HL-60 (cell line): ENCODE measurements around the gene EDC3.

Experiments
- DNase-seq, 2 experiments: peaks; one replicate each; pipeline ENCODE4 v3.0.0-alpha.2; 2010 to 2020; ENCODE audit warnings: low read depth in 1 of 2, low spot score in 1 of 2
- H3K27ac ChIP-seq: fragments of 250-450 bp; sonication (Bioruptor Pico); replicated peaks from 2 replicates; pipeline ENCODE4 v1.5.1; 2020; ENCODE audit warnings: mild to moderate bottlenecking, moderate library complexity
- H3K27me3 ChIP-seq: fragments of 250-450 bp; sonication (Bioruptor Pico); 2 replicates; pipeline ENCODE4 v1.5.1; 2021; ENCODE audit warnings: mild to moderate bottlenecking, moderate library complexity; ENCODE audit not compliant: insufficient read depth, poor library complexity, severe bottlenecking
- H3K4me3 ChIP-seq: replicated peaks from 2 replicates; pipeline ENCODE4 v1.5.1; 2011; ENCODE audit warnings: mild to moderate bottlenecking, control low read depth, low read length; ENCODE audit not compliant: insufficient read depth
- CTCF ChIP-seq: IDR thresholded peaks from one replicate; pipeline ENCODE4 v1.5.1; 2011; ENCODE audit warnings: low read length, control low read depth, inconsistent platforms; ENCODE audit not compliant: insufficient read depth
- GABPA ChIP-seq: IDR thresholded peaks from 2 replicates; pipeline ENCODE4 v1.6.1; 2012; ENCODE audit warnings: low read depth
- POLR2AphosphoS5 ChIP-seq: IDR thresholded peaks from 2 replicates; pipeline ENCODE4 v1.6.1; 2012; ENCODE audit warnings: low read depth
- SPI1 ChIP-seq: IDR thresholded peaks from 2 replicates; pipeline ENCODE4 v1.6.1; 2012; ENCODE audit warnings: low read depth, mild to moderate bottlenecking, borderline replicate concordance
- TF ChIP-seq, protein P1 (sequence below): IDR thresholded peaks from 2 replicates; pipeline ENCODE4 v1.6.1; 2012; ENCODE audit warnings: low read depth; ENCODE audit not compliant: insufficient replicate concordance

EDC3 gene

DNA sequence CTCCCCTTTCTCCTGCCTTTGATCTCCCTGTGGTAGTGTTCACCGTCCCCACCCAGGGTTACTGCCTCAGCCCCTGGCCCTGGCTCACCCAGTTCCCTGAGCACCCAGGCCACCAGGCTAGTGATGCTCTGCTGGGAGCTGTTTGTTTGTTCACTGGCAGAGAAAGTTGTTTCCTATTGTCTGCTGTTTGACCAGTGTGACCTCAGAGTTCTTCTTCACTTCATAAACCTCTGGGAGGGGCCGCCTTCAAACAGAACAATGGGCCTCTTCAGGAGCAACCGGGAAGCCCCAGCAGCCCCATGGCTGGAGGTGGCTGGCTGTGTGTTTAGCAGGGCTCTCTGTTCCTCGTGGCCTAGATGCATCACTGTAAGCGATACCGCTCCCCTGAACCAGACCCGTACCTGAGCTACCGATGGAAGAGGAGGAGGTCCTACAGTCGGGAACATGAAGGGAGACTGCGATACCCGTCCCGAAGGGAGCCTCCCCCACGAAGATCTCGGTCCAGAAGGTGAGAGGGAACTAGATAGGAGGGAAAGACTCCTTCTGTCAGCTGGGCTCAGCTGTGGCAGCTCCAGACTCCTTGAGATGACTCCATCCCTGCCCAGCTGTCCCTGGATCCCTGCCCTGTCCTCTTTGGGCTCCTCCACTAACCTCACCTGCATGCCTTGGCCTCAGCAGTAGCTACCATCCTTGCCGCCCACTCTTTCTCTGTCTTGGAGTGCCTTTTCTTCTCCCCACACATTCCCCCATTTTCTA lies 76.8 kb downstream of the EDC3 start:
- DNase-seq = no peak

DNA sequence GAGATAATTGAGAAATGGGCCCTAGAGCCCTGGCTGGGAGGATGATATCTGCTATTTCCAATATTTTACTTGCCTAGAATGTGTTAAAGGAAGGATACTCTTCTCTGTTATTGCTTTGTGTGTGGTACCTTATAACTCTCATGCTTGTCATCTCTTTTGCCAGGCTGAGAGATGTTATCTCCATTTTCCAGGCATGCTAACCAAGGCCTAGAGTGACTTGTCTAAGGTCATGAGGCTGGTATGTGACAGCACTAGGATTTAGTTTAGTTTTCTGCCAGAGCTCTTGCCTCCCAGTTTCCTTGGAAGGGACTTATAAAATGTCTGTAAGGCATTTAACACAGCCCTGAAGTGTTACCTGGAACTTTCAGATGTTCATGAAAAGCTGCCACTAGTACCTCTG lies 78.8 kb downstream of the EDC3 start:
- TF ChIP-seq CTCF = no peak
- no peak for TF ChIP-seq SPI1
- TF ChIP-seq, protein P1, sequence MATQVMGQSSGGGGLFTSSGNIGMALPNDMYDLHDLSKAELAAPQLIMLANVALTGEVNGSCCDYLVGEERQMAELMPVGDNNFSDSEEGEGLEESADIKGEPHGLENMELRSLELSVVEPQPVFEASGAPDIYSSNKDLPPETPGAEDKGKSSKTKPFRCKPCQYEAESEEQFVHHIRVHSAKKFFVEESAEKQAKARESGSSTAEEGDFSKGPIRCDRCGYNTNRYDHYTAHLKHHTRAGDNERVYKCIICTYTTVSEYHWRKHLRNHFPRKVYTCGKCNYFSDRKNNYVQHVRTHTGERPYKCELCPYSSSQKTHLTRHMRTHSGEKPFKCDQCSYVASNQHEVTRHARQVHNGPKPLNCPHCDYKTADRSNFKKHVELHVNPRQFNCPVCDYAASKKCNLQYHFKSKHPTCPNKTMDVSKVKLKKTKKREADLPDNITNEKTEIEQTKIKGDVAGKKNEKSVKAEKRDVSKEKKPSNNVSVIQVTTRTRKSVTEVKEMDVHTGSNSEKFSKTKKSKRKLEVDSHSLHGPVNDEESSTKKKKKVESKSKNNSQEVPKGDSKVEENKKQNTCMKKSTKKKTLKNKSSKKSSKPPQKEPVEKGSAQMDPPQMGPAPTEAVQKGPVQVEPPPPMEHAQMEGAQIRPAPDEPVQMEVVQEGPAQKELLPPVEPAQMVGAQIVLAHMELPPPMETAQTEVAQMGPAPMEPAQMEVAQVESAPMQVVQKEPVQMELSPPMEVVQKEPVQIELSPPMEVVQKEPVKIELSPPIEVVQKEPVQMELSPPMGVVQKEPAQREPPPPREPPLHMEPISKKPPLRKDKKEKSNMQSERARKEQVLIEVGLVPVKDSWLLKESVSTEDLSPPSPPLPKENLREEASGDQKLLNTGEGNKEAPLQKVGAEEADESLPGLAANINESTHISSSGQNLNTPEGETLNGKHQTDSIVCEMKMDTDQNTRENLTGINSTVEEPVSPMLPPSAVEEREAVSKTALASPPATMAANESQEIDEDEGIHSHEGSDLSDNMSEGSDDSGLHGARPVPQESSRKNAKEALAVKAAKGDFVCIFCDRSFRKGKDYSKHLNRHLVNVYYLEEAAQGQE = no peak
- TF ChIP-seq POLR2AphosphoS5 = no peak
- no peak for TF ChIP-seq GABPA
- no peak for DNase-seq
- Histone ChIP-seq H3K27ac (no peak overlapping the region; the same call in 1 of the 2 replicates), H3K27me3 (no peaks in the 10 kb centered on the region), H3K4me3 (peak overlapping the region; percentile 84)

More for the DNA sequence above, 76.8 kb downstream of the EDC3 start:
- TF ChIP-seq, protein P1 = no peak
- TF ChIP-seq SPI1 (no peak), POLR2AphosphoS5 (no peak), CTCF (no peak), GABPA (no peak)
- Histone ChIP-seq H3K4me3 (no peak overlapping the region), H3K27ac (no peak overlapping the region), H3K27me3 (no peaks in the 10 kb centered on the region)

GRCh38 chr15:74616366-74616939 lies 79.4 kb downstream of the EDC3 start:
- peak; percentile 75 to 94 for DNase-seq
- peak overlapping the region; percentile 84 for H3K4me3 ChIP-seq
- TF ChIP-seq CTCF (no peak), POLR2AphosphoS5 (peak; percentile 59; the same call in 1 of the 2 replicates)
- peak overlapping the region; percentile 92 for H3K27ac ChIP-seq
- H3K27me3 ChIP-seq = no peaks in the 10 kb centered on the region
